Activated naive CD8-positive, alpha-beta T cell treated with anti-CD3 and anti-CD28 coated beads, Interleukin-2, amount 10 ng/mL, durations not matched to agents 7 days and 5 days (primary cell): Measurements from ENCODE around the gene NRL. TPM values are rescaled to one million over a fixed set of nuclear protein-coding genes. Genes with fewer than 3 reads are reported as not detected.

Experiments
- ATAC-seq: fragments of 150-1000 bp; cut with Tn5 transposase; one replicate; pipeline ENCODE4 v1.10.0; 2021; ENCODE audit warnings: low read depth, moderate library complexity
- POLR2A ChIA-PET: fragments of 350-600 bp; sonication (Branson Sonifier 250); formaldehyde crosslinking; loops from one replicate; lab custom pipeline; 2021; ENCODE audit warnings: antibody characterized with exemption; lab: Charles Lee
- DNase-seq: peaks from one replicate; pipeline ENCODE4 v3.0.0; 2021
- H3K27ac Mint-ChIP-seq: one replicate; pipeline ENCODE4 v1.8.0; 2022; ENCODE audit warnings: mild to moderate bottlenecking, mixed read lengths
- H3K27me3 Mint-ChIP-seq: one replicate; pipeline ENCODE4 v1.8.0; 2022; ENCODE audit warnings: mild to moderate bottlenecking, moderate library complexity, mixed read lengths
- H3K36me3 Mint-ChIP-seq: one replicate; pipeline ENCODE4 v1.8.0; 2021; ENCODE audit warnings: mild to moderate bottlenecking, mixed read lengths
- H3K4me1 Mint-ChIP-seq: one replicate; pipeline ENCODE4 v1.8.0; 2021; ENCODE audit warnings: mixed read lengths
- H3K4me3 Mint-ChIP-seq: one replicate; pipeline ENCODE4 v1.8.0; 2022; ENCODE audit warnings: mild to moderate bottlenecking, moderate library complexity, mixed read lengths
- H3K9me3 Mint-ChIP-seq: one replicate; pipeline ENCODE4 v1.8.0; 2021; ENCODE audit warnings: mixed read lengths
- total RNA-seq, 2 experiments: library from RNA; stranded (reverse); gene quantifications; one replicate each; pipeline ENCODE4 v1.2.3, GENCODE V29; 2021

Gene NRL
- total RNA-seq, 2 experiments from 2014 or later, result 3.3 to 3.4 TPM

- POLR2A ChIA-PET, result interaction anchor here (0.6 to 14.1 kb wide), 7 partner anchors 8 to 106 kb away, joined by 3 to 347 read pairs (median 94); partner anchors contain the start of genes DCAF11, IRF9, NRL and PSME2
- H3K27ac Mint-ChIP-seq, result peak overlapping the region; percentile 76
- ATAC-seq, result no peak
- H3K4me3 Mint-ChIP-seq, result peak overlapping the region; percentile 100
- H3K36me3 Mint-ChIP-seq, result peaks cover 49% of the 10 kb centered on the region
- H3K9me3 Mint-ChIP-seq, result no peaks in the 10 kb centered on the region
- DNase-seq, result no peak
- H3K27me3 Mint-ChIP-seq, result no peaks in the 10 kb centered on the region
- H3K4me1 Mint-ChIP-seq, result peaks cover 58% of the 10 kb centered on the region
Measured at GRCh38 chr14:24139272-24139934, 24.7 kb upstream of the NRL start.

DNA sequence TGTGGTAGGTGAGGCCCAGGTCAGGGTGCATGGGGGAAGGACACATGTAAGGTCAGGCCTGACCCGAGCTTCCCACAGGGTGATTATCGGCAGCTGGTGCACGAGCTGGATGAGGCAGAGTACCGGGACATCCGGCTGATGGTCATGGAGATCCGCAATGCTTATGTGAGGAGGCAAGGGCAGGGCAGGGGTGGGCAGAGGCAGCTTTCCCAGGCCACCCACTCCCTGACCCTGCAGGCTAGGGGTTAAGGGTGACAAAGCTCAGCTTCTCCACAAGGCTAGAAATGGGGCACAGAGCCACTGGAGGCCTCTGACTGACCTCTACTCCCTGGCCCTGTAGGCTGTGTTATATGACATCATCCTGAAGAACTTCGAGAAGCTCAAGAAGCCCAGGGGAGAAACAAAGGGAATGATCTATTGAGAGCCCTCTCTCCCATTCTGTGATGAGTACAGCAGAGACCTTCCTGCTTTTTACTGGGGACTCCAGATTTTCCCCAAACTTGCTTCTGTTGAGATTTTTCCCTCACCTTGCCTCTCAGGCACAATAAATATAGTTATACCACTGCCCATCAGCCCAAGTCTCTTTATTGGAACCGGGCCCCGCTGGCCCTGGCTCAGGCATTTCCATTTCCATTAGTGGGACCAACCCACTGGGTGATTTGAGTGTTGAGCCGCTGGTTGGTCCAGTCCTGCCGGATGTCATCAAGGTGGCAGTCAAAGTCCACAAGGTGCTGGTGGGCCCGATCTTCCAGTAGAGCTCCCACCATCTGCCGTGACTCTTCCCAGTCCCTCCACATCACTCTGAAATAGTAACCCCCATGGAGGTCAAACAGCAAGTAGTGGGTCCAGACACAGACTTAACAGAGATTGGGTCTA, 23.9 kb upstream of the NRL start:
- Mint-ChIP-seq H3K9me3 (no peaks in the 10 kb centered on the region), H3K27ac (peak overlapping the region; percentile 76), H3K4me3 (peak overlapping the region; percentile 100), H3K27me3 (no peaks in the 10 kb centered on the region), H3K36me3 (peaks cover 47% of the 10 kb centered on the region), H3K4me1 (peaks cover 52% of the 10 kb centered on the region)
- POLR2A ChIA-PET, result interaction anchor here (0.6 to 7.5 kb wide), 5 partner anchors 8 to 57 kb away, joined by 3 to 176 read pairs (median 94); partner anchors contain the start of genes DCAF11, IRF9, NRL and PSME2
- ATAC-seq (no peak), DNase-seq (no peak)

DNA sequence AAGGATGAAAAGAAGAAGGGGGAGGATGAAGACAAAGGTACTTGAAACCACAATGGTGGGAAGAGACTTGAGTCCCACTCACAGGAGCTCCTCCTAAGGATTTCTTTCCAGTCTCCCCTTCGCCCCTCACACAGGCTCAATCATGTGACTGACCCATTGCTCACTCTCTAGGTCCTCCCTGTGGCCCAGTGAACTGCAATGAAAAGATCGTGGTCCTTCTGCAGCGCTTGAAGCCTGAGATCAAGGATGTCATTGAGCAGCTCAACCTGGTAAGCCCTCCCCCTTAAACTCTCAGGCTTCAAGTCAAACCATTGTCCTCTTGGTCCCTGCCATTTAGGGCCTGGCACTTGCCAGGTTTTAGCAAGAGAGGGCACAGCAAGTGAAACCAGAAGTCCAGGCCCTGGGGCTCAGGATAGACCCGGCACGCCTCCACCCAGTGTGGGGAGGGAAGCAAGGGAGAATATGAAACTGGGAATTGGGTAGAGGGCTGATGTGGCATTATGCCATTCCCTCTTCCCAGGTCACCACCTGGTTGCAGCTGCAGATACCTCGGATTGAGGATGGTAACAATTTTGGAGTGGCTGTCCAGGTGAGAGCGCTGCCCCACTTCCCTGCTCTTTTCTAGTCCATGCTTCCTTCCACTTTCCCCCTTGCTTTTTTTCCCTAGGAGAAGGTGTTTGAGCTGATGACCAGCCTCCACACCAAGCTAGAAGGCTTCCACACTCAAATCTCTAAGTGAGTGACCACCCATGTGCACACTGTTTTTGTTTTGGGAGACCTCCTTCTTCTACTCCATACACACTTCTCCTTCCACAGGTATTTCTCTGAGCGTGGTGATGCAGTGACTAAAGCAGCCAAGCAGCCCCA, 23.0 kb upstream of the NRL start:
- H3K36me3 Mint-ChIP-seq, result peaks cover 42% of the 10 kb centered on the region
- peak overlapping the region; percentile 94 for H3K27ac Mint-ChIP-seq
- H3K27me3 Mint-ChIP-seq, result no peaks in the 10 kb centered on the region
- DNase-seq (no peak), ATAC-seq (no peak)
- no peaks in the 10 kb centered on the region for H3K9me3 Mint-ChIP-seq
- H3K4me1 Mint-ChIP-seq, result peaks cover 47% of the 10 kb centered on the region
- POLR2A ChIA-PET, result interaction anchor here (1.2 to 7.5 kb wide), 11 partner anchors 9 to 76 kb away, joined by 3 to 176 read pairs (median 17); partner anchors contain the start of genes CHMP4A, DCAF11, IRF9 and NRL
- H3K4me3 Mint-ChIP-seq, result peak overlapping the region; percentile 100

DNA sequence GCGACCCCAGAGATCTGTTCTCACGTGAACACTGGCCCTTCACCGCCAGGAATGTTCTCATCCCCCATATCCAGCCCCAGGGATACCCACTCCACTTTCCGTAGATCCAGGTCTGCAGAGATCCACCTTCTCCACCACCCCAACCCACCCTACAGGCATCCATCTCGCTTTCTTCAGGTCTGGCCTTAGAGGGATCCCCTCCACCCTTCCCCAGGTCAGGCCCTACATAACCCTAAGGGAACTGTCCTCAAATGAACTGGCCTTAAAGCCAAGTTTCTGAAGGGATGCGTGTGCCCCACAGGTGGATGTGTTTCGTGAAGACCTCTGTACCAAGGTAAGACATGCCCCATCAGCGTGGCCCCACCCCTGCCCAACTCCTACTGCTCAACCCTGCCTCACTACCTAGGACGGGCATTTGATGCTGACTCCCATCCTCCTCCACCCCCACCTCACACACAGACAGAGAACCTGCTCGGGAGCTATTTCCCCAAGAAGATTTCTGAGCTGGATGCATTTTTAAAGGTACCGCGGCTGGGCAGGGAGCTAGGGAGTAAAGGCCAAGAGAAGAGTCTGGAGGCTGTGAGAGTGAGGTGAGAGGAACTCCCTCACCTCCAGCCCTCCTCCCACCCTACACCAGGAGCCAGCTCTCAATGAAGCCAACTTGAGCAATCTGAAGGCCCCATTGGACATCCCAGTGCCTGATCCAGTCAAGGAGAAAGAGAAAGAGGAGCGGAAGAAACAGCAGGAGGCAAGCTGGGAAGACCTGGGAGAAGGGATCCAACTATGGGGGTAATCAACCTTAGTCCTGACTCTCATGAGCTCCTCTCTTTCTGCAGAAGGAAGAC, 22.2 kb upstream of the NRL start:
- H3K27me3 Mint-ChIP-seq, result no peaks in the 10 kb centered on the region
- peaks cover 39% of the 10 kb centered on the region for H3K36me3 Mint-ChIP-seq
- peak overlapping the region; percentile 94 for H3K27ac Mint-ChIP-seq
- H3K9me3 Mint-ChIP-seq, result no peaks in the 10 kb centered on the region
- POLR2A ChIA-PET, result interaction anchor here (0.9 to 7.5 kb wide), 15 partner anchors 7 to 160 kb away, joined by 3 to 176 read pairs (median 13); partner anchors contain the start of genes CHMP4A, DCAF11, IRF9 and NRL
- H3K4me3 Mint-ChIP-seq, result peak overlapping the region; percentile 96
- H3K4me1 Mint-ChIP-seq, result peaks cover 50% of the 10 kb centered on the region
- DNase-seq (no peak), ATAC-seq (no peak)

- peaks cover 51% of the 10 kb centered on the region for H3K4me1 Mint-ChIP-seq
- DNase-seq (peak; percentile 97), ATAC-seq (peak; percentile 87)
- peaks cover 40% of the 10 kb centered on the region for H3K36me3 Mint-ChIP-seq
- peak within 1 kb of the TSS; percentile 94 for H3K27ac Mint-ChIP-seq
- POLR2A ChIA-PET, result interaction anchor here (0.5 to 7.5 kb wide), 24 partner anchors 8 to 301 kb away, joined by 3 to 176 read pairs (median 4); partner anchors contain the start of genes CHMP4A, DCAF11, IRF9 and NRL
- peak within 1 kb of the TSS; percentile 96 for H3K4me3 Mint-ChIP-seq
- H3K27me3 Mint-ChIP-seq, result no peaks in the 10 kb centered on the region
- no peaks in the 10 kb centered on the region for H3K9me3 Mint-ChIP-seq
Measured at GRCh38 chr14:24135834-24136683, 21.3 kb upstream of the NRL start, which contains the start of gene PSME1. Gene PSME1 (plus strand): TSS chr14:24136194. CDS start chr14:24136263, 69 bp downstream.

DNA sequence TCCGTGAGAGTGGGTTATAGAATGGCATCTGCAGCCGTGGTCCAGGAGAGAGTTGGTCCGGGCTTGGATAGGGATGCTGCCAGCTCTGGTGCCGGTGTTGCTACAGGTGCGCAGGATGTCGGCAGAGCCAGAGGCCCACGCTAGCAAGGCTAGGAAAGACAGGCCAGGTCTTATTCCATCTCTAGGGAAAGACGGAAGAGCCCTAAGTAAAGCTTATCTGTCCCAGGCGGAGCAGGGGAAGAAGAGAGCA, 20.8 kb upstream of the NRL start:
- POLR2A ChIA-PET, result interaction anchor here (0.5 to 7.5 kb wide), 20 partner anchors 11 to 301 kb away, joined by 3 to 176 read pairs (median 6); partner anchors contain the start of genes CHMP4A, DCAF11, IRF9 and NRL
- DNase-seq (no peak), ATAC-seq (peak; percentile 1)
- peaks cover 50% of the 10 kb centered on the region for H3K4me1 Mint-ChIP-seq
- H3K4me3 Mint-ChIP-seq, result peak overlapping the region; percentile 96
- H3K9me3 Mint-ChIP-seq, result no peaks in the 10 kb centered on the region
- H3K27ac Mint-ChIP-seq, result peak overlapping the region; percentile 94
- H3K27me3 Mint-ChIP-seq, result no peaks in the 10 kb centered on the region
- H3K36me3 Mint-ChIP-seq, result peaks cover 35% of the 10 kb centered on the region

GRCh38 chr14:24133735-24134134, 19.0 kb upstream of the NRL start:
- peaks cover 38% of the 10 kb centered on the region for H3K4me1 Mint-ChIP-seq
- H3K27me3 Mint-ChIP-seq, result no peaks in the 10 kb centered on the region
- no peak overlapping the region for H3K4me3 Mint-ChIP-seq
- no peaks in the 10 kb centered on the region for H3K9me3 Mint-ChIP-seq
- no peak for DNase-seq
- H3K36me3 Mint-ChIP-seq, result peaks cover 24% of the 10 kb centered on the region
- POLR2A ChIA-PET, result interaction anchor here (0.9 to 5.6 kb wide), 6 partner anchors 8 to 577 kb away, joined by 3 to 51 read pairs (median 8); partner anchors contain the start of genes DCAF11, EMC9, IRF9 and NRL
- no peak for ATAC-seq
- no peak overlapping the region for H3K27ac Mint-ChIP-seq

- H3K27me3 Mint-ChIP-seq, result no peaks in the 10 kb centered on the region
- peak overlapping the region; percentile 88 for H3K27ac Mint-ChIP-seq
- peaks cover 16% of the 10 kb centered on the region for H3K36me3 Mint-ChIP-seq
- POLR2A ChIA-PET, result interaction anchor here (0.9 to 5.6 kb wide), 7 partner anchors 8 to 576 kb away, joined by 3 to 51 read pairs (median 6); partner anchors contain the start of genes DCAF11, EMC9, IRF9 and NRL
- H3K4me1 Mint-ChIP-seq, result peaks cover 32% of the 10 kb centered on the region
- DNase-seq (no peak), ATAC-seq (no peak)
- no peaks in the 10 kb centered on the region for H3K9me3 Mint-ChIP-seq
- H3K4me3 Mint-ChIP-seq, result peak overlapping the region; percentile 33
Measured at GRCh38 chr14:24132976-24133375, 18.2 kb upstream of the NRL start.

DNA sequence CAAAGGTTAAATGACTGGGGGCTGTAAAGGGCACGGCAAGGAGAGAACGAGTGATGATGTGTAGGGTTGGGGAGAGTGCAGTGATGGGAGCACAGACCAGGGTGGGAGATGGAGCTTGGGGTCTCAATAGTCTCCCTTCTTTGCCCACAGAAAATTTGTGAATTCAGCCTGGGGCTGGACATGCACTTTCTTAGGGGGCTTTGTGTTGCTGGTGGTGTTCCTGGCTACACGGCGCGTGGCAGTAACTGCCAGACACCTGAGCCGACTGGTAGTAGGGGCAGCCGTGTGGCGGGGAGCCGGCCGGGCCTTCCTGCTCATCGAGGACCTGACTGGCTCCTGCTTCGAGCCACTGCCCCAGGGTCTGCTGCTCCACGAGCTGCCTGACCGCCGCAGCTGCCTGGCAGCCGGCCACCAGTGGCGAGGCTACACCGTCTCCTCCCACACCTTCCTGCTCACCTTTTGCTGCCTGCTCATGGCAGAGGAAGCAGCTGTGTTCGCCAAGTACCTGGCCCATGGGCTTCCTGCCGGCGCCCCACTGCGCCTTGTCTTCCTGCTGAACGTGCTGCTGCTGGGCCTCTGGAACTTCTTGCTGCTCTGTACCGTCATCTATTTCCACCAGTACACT, 17.4 kb upstream of the NRL start:
- peak overlapping the region; percentile 88 for H3K27ac Mint-ChIP-seq
- peaks cover 31% of the 10 kb centered on the region for H3K4me1 Mint-ChIP-seq
- no peaks in the 10 kb centered on the region for H3K9me3 Mint-ChIP-seq
- peak overlapping the region; percentile 33 for H3K4me3 Mint-ChIP-seq
- peaks cover 15% of the 10 kb centered on the region for H3K36me3 Mint-ChIP-seq
- no peaks in the 10 kb centered on the region for H3K27me3 Mint-ChIP-seq
- ATAC-seq (no peak), DNase-seq (peak; percentile 43)
- POLR2A ChIA-PET, result interaction anchor here (1.0 to 5.6 kb wide), 7 partner anchors 9 to 81 kb away, joined by 3 to 51 read pairs (median 9); partner anchors contain the start of genes CHMP4A, DCAF11, EMC9 and IRF9

- Mint-ChIP-seq H3K27ac (peak overlapping the region; percentile 88), H3K4me1 (peaks cover 25% of the 10 kb centered on the region), H3K36me3 (peaks cover 9% of the 10 kb centered on the region), H3K9me3 (no peaks in the 10 kb centered on the region), H3K27me3 (no peaks in the 10 kb centered on the region), H3K4me3 (no peak overlapping the region)
- POLR2A ChIA-PET, result interaction anchor here (1.0 to 5.6 kb wide), 6 partner anchors 9 to 81 kb away, joined by 3 to 51 read pairs (median 6); partner anchors contain the start of genes CHMP4A, DCAF11, IRF9 and NRL
- ATAC-seq, result no peak
- no peak for DNase-seq
Measured at GRCh38 chr14:24131549-24131966, 16.8 kb upstream of the NRL start.
